Osteoblast (primary cell): ENCODE measurements around the gene PPY. TPM values are rescaled to one million over a fixed set of nuclear protein-coding genes. Genes with fewer than 3 reads are reported as not detected.
A peak's percentile ranks its signal among the peaks of the same experiment; 100 is the strongest.

ENCODE experiments used
- DNase-seq: peaks from one replicate; pipeline ENCODE4 v3.0.0; 2011; ENCODE audit warnings: low spot score, mixed read lengths; ENCODE audit not compliant: insufficient read length; ENCODE audit errors: missing footprints
- H2AFZ ChIP-seq: 2 replicates; pipeline ENCODE4 v1.6.0; 2011; ENCODE audit warnings: mild to moderate bottlenecking, low read length
- H3K27ac ChIP-seq: 2 replicates; pipeline ENCODE4 v1.5.1; 2011; ENCODE audit warnings: mild to moderate bottlenecking, low read depth, low read length, moderate library complexity
- H3K27me3 ChIP-seq: 2 replicates; pipeline ENCODE4 v1.6.0; 2012; ENCODE audit warnings: mild to moderate bottlenecking, control low read depth, inconsistent platforms, low read length, moderate library complexity; ENCODE audit not compliant: insufficient read depth
- H3K36me3 ChIP-seq: 2 replicates; pipeline ENCODE4 v1.5.1; 2011; ENCODE audit warnings: mild to moderate bottlenecking, low read length, control low read depth, moderate library complexity; ENCODE audit not compliant: insufficient read depth
- H3K4me1 ChIP-seq: 2 replicates; pipeline ENCODE4 v1.5.1; 2011; ENCODE audit warnings: mild to moderate bottlenecking, low read length, control low read depth, moderate library complexity; ENCODE audit not compliant: insufficient read depth
- H3K4me2 ChIP-seq: 2 replicates; pipeline ENCODE4 v1.6.0; 2011; ENCODE audit warnings: mild to moderate bottlenecking, low read length; ENCODE audit not compliant: insufficient read depth
- H3K4me3 ChIP-seq: fragments of 200-600 bp; sonication (generic); 3 replicates; pipeline ENCODE4 v1.5.1; 2012; ENCODE audit warnings: mild to moderate bottlenecking, low read length, inconsistent platforms; ENCODE audit not compliant: insufficient read depth
- H3K79me2 ChIP-seq: 2 replicates; pipeline ENCODE4 v1.6.0; 2012; ENCODE audit warnings: mild to moderate bottlenecking, low read length, control low read depth, inconsistent platforms; ENCODE audit not compliant: insufficient read depth
- H3K9me3 ChIP-seq: 2 replicates; pipeline ENCODE4 v1.5.1; 2011; ENCODE audit warnings: low read depth, low read length, control low read depth
- H4K20me1 ChIP-seq: 2 replicates; pipeline ENCODE4 v1.6.0; 2012; ENCODE audit warnings: mild to moderate bottlenecking, low read length, control low read depth; ENCODE audit not compliant: insufficient read depth
- total RNA-seq: library from RNA; depleted of rRNA; stranded (reverse); fragments of >200 nt; gene quantifications from 2 replicates; pipeline ENCODE4 v1.2.3, GENCODE V29; 2012
- TF ChIP-seq, protein P1 (sequence below): IDR thresholded peaks from 2 replicates; pipeline ENCODE4 v1.5.1; 2011; ENCODE audit warnings: mild to moderate bottlenecking, low read depth, low read length, moderate library complexity; ENCODE audit errors: extremely low read depth

PPY gene
- total RNA-seq, 1 donor: not detected

- H3K4me2 ChIP-seq: no peak within 1 kb of the TSS
- H2AFZ ChIP-seq: no peak within 1 kb of the TSS
Measured at GRCh38 chr17:43953746-43954145, 11.5 kb upstream of the PPY start, which contains the start of gene PYY. PYY (minus strand) TSS chr17:43953940; CDS start chr17:43953483, 457 bp downstream.

DNA sequence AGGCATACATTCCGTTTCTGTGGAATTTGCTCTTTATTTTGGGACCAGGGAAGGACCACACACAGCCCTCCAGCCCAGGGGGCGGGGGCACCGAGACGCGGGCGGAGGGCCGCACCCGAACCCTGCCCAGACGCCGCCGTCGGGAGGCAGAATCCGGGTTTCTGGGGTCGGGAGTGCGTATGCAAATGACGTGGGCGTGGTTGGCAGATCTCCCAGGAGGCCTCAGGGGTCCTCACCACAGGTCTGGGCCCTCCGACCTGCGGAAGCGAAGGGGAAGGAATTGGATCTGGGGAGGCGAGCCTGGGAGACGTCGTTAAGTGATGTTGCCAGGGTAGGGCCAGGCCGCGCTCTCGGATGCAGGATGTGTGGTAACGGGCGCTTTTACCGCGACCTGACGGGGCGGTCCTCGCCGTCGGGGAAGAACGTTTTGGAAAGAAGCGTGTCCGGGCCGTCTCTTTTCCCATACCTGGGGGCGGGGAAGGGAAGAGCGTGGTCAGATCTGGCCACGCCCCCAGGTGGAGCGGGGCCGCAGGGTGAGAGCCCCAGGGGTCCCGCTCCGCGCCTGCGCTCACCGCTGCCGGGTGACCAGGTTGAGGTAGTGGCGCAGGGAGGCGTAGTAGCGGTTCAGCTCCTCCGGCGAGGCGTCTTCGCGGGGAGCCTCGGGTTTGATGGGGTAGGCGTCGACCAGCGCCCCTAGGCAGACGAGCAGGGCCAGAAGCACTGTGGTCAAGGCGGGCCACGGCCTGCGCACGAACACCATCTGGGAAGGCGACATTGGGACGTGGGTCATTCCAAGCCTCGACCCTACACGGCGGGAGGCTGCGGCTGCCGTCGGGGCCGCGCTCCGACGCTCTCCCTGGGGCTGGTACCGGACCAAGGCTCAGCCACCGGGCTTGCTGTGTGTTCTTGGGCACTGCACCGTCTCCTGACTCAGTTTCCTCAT is 10.7 kb upstream of the PPY start:
- Histone ChIP-seq H3K27me3 (peaks cover 52% of the 10 kb centered on the region), H3K4me1 (no peaks in the 10 kb centered on the region), H4K20me1 (no peaks in the 10 kb centered on the region), H3K9me3 (no peaks in the 10 kb centered on the region), H3K4me2 (no peak overlapping the region), H3K36me3 (no peaks in the 10 kb centered on the region), H3K27ac (no peak overlapping the region), H2AFZ (no peak overlapping the region), H3K79me2 (no peaks in the 10 kb centered on the region), H3K4me3 (no peak overlapping the region)
- DNase-seq: no peak
- TF ChIP-seq, protein P1, sequence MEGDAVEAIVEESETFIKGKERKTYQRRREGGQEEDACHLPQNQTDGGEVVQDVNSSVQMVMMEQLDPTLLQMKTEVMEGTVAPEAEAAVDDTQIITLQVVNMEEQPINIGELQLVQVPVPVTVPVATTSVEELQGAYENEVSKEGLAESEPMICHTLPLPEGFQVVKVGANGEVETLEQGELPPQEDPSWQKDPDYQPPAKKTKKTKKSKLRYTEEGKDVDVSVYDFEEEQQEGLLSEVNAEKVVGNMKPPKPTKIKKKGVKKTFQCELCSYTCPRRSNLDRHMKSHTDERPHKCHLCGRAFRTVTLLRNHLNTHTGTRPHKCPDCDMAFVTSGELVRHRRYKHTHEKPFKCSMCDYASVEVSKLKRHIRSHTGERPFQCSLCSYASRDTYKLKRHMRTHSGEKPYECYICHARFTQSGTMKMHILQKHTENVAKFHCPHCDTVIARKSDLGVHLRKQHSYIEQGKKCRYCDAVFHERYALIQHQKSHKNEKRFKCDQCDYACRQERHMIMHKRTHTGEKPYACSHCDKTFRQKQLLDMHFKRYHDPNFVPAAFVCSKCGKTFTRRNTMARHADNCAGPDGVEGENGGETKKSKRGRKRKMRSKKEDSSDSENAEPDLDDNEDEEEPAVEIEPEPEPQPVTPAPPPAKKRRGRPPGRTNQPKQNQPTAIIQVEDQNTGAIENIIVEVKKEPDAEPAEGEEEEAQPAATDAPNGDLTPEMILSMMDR: no peak

More at GRCh38 chr17:43953746-43954145, 11.5 kb upstream of the PPY start, which contains the start of gene PYY:
- H3K4me3 ChIP-seq: no peak within 1 kb of the TSS
- H4K20me1 ChIP-seq: no peaks in the 10 kb centered on the region
- no peak within 1 kb of the TSS for H3K27ac ChIP-seq
- H3K36me3 ChIP-seq: no peaks in the 10 kb centered on the region
- no peaks in the 10 kb centered on the region for H3K79me2 ChIP-seq
- DNase-seq: no peak
- H3K27me3 ChIP-seq: peaks cover 52% of the 10 kb centered on the region
- H3K4me1 ChIP-seq: no peaks in the 10 kb centered on the region
- TF ChIP-seq, protein P1: no peak
- H3K9me3 ChIP-seq: no peaks in the 10 kb centered on the region

GRCh38 chr17:43952351-43952723 is 10.1 kb upstream of the PPY start:
- no peaks in the 10 kb centered on the region for H3K36me3 ChIP-seq
- H3K9me3 ChIP-seq: no peaks in the 10 kb centered on the region
- H3K79me2 ChIP-seq: no peaks in the 10 kb centered on the region
- no peak overlapping the region for H3K27ac ChIP-seq
- H3K27me3 ChIP-seq: peaks cover 52% of the 10 kb centered on the region
- no peak overlapping the region for H2AFZ ChIP-seq
- peak; percentile 84 for DNase-seq
- TF ChIP-seq, protein P1: no peak
- H4K20me1 ChIP-seq: no peaks in the 10 kb centered on the region
- H3K4me3 ChIP-seq: no peak overlapping the region
- H3K4me1 ChIP-seq: no peaks in the 10 kb centered on the region
- H3K4me2 ChIP-seq: no peak overlapping the region

GRCh38 chr17:43951750-43952149 is 9.5 kb upstream of the PPY start:
- Histone ChIP-seq H3K36me3 (no peaks in the 10 kb centered on the region), H3K4me1 (no peaks in the 10 kb centered on the region), H3K4me3 (no peak overlapping the region), H3K4me2 (no peak overlapping the region), H3K79me2 (no peaks in the 10 kb centered on the region), H3K27me3 (peaks cover 52% of the 10 kb centered on the region), H2AFZ (no peak overlapping the region), H3K27ac (no peak overlapping the region), H4K20me1 (no peaks in the 10 kb centered on the region), H3K9me3 (no peaks in the 10 kb centered on the region)
- peak; percentile 30 for DNase-seq
- TF ChIP-seq, protein P1: no peak
